Activated gamma-delta T cell treated with anti-CD3 and anti-CD28 coated beads, Interleukin-2, amount 50 U/mL, for 16 hours (primary cell): ENCODE results near the gene TNS3.
"Not testable (repeated sequence)": the region's sequence is repeated elsewhere in the genome, so short reads cannot be mapped to it uniquely, and the experiment has no call there.

Experiments used
- DNase-seq: peaks from one replicate; pipeline ENCODE4 v3.0.0-alpha.2; 2020; ENCODE audit warnings: low read depth

Gene TNS3

DNA sequence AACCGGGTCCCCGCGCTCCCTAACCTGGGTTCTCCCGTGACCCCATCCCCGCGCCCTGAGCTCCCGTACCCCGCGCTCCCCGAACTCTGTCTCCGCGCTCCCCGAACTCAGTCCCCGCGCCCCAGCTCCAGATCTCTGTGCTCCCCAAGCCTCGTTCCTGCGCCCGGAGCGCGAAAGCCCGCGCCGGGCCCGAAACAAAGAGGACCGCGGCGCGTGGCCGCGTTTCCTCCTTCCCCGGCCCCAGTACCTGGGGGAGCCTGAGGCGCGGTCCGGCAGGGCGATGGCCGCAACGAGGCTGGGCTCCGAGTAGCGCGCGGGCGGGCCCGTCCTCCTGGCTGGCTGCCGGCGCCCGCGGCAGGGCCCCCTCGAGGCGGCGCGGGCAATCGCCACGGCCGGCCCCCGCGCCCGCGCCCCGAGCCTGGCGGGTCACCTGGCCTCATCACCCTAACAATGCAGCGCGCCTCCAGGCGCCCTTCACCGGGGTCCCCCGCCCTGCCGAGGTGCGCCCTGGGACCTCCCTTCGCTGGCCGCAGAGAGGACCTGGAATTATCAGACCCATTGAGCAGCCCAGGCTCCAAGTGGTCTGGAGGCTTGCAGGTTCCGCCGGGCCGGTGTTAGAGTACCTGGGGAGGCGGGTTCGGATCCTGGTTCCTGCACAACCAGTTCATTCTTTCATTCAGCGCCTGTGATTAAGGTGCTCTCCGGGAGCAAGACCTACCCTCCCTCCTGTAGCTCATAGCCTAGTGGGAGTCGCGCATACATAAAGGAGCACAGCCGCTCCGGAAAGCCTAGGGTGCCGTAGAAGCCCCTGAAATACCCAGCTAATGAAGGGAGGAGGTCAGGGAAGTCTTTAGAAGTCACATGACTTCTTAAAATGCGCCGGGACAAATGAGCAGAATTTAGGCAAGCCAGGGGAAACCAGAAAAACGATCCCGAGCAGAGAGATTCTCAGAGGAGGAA is at the start of gene TNS3:
Gene TNS3, minus strand, starts transcription at position 308 of the 960 bp plus-strand sequence. CDS start 142,475 bp downstream, outside the sequence.
- no peak for DNase-seq

DNA sequence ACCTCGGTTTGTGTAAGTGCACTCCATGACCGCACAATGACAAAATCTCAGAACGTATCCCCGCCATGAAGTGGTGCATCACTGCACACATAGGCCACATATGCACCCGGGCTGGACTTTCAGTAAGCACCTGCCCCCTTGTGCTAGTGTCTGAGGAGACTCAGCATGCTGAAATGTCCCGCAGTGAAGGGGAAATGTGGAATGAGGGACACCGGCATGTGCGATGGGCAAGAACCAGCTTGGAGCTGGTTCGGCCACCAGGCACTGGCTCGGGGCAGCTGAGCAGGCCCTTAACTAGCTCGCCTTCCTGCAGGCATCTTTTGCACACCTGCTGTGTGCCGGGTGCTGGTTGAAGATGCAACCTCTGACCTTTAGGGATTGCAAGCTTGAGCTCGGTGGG is 49.8 kb upstream of the TNS3 start:
- no peak for DNase-seq

DNA sequence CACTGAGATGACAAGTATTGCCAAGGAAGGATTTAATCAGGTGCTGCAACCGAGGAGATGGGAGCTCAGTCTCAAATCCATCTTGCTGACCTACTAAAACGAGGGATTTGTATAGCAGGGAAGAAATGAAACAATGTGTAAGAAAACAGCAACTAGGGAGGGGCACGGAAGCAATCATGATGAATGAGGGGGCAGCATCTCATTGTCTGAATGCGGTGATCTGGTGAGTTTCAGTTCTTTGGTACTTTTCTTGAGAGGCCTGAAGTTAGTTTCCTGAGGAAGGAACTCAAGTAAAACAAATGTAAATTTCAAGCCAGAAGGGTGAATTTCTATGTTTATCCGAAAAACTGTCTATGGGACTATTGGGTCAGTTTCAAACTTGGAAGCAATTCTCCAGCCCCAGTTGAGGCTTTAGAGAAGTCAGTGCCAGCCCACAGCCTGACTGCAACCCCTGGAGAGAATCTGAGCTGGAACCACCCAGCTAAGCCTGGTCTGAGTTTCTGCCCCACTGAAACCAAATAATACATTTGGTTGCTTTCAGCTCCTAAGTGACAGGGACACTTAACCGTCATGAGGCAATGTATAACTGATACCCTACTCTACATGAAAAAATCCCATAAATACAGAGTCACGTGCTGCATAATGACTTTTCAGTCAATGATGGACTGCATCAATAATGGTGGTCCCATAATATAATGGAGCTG is 45.8 kb upstream of the TNS3 start:
- DNase-seq = no peak

DNA sequence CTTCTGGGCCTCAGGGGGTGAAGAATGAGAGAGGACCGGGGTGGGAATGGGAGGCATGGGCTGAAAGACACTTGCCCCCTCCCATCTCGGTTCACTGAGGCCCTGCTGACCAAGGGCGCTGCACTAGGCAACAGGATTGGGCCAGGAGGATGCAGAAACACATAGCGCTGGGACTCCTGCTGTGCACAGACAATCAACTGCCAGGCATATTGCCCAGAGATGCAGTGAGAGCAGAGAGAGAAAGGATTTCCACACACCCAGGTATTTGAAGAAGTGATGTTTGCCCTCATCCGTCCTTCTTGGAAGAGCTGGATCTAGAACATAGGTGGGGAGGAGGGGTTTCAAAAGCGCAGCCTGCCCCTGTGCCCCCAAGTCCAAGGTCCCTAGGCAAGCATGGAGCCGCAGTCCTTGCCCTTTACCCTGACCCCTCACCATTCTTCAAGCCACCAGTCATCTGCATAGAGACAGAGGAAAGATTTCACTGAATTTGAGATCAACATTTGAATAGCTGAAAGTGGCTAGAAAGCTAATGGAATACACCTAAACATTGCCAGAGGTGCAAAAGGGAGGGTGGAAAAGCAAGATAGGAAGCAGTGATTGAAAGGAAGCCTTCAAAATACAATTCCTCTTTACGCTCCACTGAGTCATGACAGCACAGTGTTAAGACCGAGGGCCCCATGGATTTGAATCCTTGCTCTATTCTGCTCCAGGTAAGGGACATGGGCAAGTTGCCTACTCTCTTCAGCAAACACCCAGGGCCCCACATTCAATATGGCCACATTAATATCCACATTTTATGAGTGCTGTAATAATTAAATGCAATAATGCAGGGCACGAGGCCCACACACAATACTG is 44.2 kb upstream of the TNS3 start:
- no peak for DNase-seq

DNA sequence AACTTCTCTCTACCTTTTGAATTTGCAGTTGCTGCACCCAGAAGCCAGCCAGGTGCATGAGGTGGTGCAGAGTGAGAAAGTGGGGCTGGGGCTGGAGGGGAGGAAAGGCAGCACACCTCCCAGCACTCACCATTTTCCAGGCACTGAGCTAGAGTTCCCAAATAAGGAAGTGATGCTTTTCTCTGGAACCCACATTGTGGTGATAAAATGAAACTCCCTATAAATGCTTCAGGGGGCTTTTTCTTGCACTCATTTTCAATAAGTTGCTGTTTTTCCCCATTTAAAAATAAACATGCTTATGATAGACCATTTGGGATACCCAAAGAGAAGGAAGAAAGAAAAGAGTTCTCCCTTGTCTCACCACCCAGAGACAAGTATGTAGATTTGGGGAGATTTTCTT is 42.8 kb upstream of the TNS3 start:
- DNase-seq = no peak

DNA sequence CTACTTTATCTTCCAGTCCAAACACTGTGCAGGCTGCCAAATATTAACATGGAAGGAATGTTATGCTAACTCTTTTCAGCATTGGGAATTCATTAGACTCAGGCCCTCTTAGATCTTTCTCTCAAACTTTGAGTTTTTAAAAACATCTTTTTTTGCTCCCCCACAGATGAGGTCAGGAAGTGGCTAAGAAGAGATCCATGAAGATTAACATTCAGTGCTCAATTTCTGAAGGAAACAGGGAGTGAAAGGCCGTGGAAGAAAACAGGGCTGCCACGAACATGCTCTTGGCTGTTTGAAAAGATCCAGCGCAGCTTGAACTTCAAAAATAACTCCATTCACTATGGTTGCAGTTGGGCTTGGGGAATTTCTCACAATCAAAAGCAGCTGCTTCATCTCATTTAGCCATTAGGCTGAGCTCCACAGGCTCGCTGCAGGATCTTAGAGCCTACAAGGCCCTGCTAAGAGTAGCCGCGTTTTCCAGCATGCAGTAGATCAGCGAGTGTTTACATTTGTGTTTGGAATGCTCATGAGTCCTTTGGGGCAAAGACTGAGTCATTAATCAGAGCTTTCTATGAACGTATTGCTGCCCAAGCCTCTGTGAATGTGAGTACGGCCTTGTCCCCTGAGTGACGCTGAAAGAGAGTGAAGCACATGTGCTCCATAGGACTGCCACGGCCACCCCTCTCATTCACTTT is 41.2 kb upstream of the TNS3 start:
- DNase-seq = no peak

DNA sequence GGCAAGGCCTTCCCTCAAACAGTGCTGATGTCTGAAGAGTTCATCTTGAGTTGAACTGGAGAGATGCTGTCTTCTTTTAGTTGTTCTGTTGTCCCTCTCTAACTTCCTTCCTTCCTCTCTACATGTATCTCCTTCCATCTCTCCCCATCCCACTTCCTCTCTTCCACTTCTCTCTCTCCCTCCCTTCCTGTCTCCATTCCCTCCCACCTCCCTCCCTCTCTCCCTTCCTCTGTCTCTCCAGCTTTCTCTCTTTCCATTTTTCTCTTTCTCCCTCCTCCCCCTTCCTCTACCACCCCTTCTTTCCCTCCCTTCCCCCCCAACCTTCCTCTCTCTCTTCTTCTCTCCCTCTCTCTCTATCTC is 40.7 kb upstream of the TNS3 start:
- DNase-seq = no peak

DNA sequence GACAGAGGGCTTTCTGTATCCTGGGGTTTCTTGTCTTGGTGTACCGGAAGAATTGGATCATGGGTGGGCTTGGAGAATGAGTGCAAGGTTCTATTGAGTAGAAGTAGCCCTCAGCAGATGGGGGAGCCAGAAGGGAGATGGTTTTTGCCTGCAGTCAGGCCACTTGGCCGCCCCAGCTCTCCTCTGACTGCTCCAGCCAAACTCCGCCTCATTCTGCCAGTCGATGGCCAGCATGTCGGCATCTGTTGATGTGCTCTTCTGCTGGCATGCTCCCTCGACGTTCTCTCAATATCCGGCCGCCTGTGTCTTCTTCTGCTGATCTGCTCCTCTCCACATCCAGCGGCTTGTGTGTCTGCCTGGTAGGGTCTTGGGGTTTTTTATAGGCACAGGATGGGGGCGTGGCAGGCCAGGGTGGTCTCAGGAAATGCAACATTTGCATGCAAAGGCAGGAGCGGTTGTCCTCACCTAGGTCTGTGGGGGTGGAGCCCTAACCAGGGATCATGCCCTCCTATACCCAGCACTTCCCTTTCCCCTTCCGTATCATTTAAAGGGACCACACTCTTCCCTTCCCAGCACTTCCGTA is 40.2 kb upstream of the TNS3 start:
- DNase-seq = no peak

DNA sequence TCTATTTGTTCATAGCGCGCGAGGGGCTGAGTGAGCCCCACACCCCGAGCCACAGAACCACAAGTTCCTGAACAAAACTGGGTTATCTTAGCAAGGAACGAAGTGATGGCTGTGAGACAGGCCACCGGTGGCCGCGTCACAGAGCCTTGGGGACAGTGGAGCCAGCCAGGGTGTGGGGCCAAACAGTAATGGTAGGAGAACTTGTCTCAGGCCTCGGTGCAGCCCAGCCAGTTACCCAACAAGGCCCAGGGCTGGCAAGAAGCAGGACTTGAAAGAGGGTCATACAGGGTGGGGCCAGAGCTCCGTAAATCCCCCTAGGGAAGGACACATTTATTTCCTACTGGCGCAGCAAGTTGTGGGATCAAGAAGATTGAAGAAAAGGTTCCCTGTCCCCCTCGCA is 39.4 kb upstream of the TNS3 start:
- DNase-seq = no peak

DNA sequence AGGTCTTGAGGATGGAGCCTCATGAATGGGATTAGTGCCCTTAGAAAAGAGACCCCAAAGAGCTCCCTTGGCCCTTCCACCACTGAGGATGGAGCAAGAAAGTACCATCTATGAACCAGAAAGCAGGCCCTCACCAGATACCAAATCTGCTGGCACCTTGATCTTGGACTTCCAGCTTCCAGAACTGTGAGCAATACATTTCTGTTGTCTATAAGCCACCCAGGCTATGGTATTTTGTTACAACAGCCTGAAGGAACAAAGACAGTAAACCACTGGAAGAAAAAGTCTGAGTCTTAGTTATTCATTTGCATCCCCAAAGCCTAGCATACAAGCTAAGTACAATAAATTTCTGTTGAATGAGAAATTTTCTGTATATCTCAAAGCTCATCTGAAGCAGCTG is 37.9 kb upstream of the TNS3 start:
- no peak for DNase-seq

DNA sequence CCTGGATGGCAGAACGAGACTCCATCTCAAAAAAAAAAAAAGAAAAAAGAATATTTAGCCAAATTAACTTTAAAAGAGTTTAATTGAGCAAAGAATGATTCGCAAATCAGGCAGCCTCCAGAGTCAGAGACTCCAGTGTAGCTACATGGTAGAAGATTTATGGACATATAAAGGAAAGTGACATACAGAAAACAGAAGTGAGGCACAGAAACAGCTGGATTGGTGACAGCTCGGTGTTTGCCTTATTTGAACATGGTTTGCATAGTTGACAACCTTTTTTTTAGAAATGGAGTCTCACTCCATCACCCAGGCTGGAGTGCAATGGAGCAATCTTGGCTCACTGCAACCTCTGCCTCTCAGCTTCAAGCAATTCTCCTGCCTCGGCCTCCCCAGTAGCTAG is 35.2 kb upstream of the TNS3 start:
- no peak for DNase-seq

DNA sequence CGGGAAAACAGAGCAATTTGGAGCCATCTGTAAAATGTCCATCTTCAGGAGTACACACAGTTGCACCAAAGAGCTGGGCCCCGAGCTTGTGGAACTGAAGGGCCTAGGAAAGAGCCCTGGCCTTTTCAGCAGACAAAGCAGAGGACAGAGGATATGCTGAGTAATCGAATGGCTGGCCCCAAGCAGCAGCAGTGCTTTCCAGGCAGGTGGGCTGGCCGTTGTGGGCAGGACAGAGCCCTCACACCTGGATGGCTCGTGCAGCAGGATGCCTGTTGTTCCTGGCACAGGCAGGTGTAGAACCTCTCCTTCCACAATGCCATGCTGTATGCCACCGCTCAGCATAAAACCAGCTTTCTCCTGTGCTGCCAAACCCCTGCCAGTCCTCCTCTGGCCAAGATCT is 32.5 kb upstream of the TNS3 start:
- no peak for DNase-seq

DNA sequence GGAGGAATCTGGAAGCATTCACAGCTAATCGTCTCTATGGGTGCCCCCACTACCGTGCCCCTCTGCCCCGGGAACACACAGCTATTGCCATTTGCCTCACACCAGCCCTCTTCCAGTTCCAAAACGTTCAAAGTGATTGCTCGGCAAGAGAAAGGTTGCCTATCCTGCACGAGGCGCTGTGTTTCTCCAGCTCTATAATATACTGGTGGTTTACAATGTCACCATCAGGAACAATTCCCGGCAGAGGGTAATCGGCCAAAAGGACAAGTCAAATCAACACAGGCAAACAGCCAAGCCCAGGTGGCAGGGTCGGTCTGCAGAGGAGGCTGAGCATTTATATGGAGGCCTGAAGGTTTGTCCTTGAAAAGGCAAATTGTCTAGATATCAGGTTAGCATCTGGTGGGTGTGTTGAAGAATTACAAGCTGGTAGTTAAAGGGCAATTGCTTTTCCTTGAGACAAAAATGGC is 29.2 kb upstream of the TNS3 start:
- no peak for DNase-seq

DNA sequence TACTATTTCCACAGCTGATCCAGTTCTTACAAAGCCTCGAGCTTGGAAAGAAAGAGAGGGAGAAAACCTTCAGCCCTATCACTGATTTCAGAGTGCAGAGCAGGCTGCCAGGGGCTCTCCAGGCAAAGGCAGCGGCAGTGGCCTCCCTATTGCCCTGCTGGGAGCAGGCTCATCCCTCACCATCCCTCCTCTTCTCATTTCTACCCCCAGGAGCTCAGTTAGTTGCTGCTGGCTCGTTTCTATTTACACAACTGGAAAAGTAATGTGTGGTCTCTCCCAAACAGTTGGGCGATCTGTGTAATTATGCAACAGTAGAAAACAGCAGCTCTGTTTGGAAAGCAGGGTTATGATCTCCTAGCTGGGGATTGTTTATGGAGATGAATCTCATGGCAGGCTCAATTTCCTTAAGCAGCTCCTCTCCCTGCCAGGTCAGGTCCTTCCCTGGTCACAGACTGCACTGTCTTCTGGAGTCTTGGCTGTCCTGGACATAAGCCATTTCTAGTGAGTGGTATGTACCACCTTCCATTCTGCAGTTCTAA is 28.7 kb upstream of the TNS3 start:
- no peak for DNase-seq

DNA sequence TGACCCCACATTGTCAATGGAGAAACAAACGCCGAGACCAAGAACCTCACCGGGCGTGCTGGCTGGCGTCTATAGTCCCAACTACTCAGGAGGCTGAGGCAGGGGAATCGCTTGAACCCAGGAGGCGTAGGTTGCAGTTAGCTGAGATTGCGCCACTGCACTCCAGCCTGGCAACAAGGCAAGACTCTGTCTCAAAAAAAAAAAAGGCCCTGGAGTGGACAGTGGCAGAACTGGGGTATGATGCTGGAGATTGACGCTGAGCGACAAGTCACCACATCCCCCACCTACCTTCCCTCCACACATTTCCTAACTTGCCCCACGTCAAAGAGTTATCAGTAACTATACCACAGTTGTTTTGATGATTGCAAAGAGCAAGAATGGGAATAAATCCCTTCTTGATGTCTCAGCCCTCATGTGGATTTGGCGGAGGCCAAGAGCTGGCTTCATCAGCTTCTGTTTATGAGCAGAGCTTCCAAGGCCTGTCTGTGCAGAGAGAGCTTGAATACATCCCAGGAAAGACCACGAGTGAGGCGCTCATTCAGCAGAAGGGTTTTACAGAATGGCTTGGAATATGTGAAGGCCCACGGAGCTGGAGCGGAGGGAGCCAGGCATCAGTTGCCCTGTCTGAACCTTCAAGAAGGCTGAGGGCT is 28.0 kb upstream of the TNS3 start:
- no peak for DNase-seq

DNA sequence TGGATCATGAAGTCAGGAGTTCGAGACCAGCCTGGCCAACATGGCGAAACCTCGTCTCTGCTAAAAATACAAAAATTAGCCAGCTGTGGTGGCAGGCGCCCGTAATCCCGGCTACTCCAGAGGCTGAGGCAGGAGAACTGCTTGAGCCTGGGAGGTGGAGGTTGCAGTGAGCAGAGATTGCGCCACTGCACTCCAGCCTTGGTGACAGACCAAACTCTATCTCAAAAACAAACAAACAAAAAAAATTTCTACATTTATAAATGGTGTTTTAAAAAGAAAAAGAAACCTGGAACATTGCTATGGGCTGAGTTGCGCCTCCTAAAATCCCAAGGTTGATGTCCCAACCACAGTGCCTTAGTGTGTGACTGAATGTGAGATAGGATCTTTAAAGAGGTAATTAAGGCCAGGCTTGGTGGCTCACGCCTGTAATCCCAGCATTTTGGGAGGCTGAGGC is 24.7 kb upstream of the TNS3 start:
- DNase-seq = not testable (repeated sequence)

DNA sequence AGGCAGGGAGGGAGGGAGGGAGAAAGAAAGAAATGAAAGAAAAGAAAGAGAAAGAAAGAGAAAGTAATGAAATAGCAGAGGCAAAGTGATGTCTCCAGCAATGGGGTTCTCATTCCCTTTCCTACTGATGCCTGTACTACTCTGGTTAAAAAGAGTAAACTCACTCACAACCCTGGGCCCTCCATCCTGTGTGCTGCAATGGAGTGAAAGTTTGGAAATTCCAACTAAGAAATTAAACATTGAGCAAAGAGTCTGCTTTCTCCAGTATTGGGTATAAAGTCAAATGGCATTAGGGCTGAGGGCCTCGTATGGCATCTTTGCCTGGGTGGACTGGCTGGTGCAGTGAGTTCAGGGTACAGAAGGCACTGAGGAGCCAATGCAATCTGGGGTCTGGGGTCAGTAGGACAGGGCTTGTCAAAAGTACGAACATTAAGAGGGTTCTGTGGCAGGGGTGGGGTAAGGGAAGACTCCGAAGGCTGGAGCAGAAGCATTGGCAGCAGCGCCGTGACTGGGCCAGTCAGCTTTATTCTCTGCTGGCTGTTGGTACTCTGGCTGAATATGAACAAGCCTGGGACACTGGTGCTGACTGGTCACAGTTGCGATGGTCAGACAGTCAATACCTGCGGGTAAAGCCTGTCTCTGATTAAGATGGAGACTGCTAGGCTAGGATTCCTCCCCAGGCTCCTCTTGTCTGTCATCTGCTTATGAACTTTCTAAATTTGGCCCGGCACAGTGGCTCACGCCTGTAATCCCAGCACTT is 24.1 kb upstream of the TNS3 start:
- DNase-seq = no peak

DNA sequence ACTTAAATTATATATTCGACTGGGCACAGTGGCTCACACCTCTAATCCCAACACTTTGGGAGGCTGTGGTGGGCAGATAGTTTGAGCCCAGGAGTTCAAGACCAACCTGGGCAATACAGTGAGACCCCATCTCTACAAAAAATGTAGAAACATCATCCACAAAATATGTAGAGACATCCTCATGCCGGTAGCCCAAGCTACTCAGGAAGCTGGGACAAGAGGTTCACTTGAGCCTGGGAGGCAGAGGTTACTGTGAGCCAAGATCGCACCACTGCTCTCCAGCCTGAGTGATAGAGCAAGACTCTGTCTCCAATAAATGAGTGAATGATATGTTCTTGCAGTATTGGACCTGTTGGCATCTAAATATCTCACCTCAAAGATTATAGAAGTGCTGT is 22.6 kb upstream of the TNS3 start:
- DNase-seq = no peak

DNA sequence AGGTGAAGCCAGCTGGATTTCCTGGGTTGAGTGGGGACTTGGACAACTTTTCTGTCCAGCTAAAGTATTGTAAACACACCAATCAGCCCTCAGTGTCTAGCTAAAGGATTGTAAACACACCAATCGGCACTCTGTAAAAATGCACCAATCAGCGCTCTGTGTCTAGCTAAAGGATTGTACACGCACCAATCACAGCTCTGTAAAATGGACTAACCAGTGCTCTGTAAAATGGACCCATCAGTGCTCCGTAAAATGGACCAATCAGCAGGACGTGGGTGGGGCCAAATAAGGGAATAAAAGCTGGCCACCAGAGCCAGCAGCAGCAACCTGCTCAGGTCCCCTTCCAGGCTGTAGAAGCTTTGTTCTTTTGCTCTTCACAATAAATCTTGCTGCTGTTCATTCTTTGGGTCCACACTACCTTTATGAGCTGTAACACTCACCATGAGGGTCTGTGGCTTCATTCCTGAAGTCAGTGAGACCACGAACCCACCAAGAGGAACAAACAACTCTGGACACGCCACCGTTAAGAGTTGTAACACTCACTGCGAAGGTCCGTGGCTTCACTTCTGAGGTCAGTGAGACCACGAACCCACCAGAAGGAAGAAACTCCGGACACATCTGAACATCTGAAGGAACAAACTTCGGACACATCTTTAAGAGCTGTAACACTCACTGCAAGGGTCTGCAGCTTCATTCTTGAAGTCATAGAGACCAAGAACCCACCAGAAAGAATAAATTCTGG is 21.8 kb upstream of the TNS3 start:
- DNase-seq = not testable (repeated sequence)
